Right lobe of liver (tissue), 4 donors: ENCODE results near the gene ADAP2.

Experiments
- POLR2A ChIP-seq: fragments of 450-650 bp; IDR thresholded peaks from one replicate; pipeline ENCODE4 v1.6.1; 2017; ENCODE audit warnings: antibody characterized with exemption, mild to moderate bottlenecking
- TF ChIP-seq, protein P1 (sequence below), 4 donors: fragments of 200-600 bp in 3 of 4; fragments of 450-650 bp in 1 of 4; IDR thresholded peaks; one replicate each; pipeline versions ENCODE4 v1.5.1 to v1.8.0; 2016 to 2022; ENCODE audit warnings: antibody characterized with exemption in 4 of 4, mild to moderate bottlenecking in 2 of 4
- donor health status: DM: no; HTN: no; CAD: no.
- donor health status: DM: no; HTN: no; CAD: no.
- donor health status: DM: no; HTN: yes; CAD: no.

DNA sequence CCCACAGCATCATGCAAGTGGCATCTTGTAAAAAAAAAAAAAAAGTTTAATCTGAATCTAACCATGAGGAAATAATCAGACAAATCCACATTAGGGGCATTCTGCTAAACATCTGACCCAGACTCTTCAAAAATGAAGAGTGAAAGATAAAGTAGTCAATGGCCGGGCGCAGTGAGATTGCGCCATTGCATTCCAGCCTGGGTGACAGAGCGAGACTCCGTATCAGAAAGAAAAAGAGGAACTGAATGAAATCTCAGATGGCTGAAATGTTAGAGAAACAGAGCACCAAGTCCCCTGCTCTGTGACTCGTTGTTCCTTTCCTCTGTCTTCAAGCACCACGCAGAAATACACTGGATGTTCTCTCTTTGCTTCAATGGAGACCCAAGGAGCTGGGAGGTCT is 36.4 kb downstream of the ADAP2 start:
- TF ChIP-seq, protein P1, sequence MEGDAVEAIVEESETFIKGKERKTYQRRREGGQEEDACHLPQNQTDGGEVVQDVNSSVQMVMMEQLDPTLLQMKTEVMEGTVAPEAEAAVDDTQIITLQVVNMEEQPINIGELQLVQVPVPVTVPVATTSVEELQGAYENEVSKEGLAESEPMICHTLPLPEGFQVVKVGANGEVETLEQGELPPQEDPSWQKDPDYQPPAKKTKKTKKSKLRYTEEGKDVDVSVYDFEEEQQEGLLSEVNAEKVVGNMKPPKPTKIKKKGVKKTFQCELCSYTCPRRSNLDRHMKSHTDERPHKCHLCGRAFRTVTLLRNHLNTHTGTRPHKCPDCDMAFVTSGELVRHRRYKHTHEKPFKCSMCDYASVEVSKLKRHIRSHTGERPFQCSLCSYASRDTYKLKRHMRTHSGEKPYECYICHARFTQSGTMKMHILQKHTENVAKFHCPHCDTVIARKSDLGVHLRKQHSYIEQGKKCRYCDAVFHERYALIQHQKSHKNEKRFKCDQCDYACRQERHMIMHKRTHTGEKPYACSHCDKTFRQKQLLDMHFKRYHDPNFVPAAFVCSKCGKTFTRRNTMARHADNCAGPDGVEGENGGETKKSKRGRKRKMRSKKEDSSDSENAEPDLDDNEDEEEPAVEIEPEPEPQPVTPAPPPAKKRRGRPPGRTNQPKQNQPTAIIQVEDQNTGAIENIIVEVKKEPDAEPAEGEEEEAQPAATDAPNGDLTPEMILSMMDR (IDR thresholded peaks at IDR 0.05), result no peak
- TF ChIP-seq POLR2A, result no peak
